ENCODE measurements around the gene MGAT5B. TPM values are rescaled to one million over a fixed set of nuclear protein-coding genes. Genes with fewer than 3 reads are reported as not detected.

MGAT5B gene
- total RNA-seq, 1 experiment from 2014 or later: 1.0 TPM

DNA sequence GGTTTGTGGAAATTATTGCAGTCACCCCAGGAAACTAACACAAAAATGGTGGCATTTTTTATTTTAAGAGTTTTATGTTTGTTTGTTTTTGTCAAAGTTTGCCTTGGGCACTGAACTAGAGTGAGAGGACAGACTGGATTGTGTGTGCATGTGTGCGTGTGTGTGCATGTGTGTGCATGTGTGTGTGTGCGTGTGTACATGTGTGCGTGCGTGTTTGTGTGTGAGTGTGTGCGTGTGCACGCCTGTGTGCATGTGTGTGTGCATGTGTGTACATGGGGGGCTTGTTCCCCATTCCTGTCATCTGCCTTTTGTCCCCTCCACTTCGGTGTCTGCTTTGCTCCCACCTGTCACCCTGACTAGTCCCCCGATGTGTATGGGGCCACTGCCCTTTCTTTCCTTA is 32.5 kb downstream of the MGAT5B start:
- DNase-seq: no peak
- CTCF ChIA-PET: interaction anchor here (0.7 kb wide), 1 partner anchor 29 kb away, joined by 3 read pairs; no protein-coding TSS in a partner anchor
- BruUV-seq (replicated peaks): no TSS peak
- intact Hi-C loops (cut with micrococcal nuclease; ENCODE audit: unreplicated experiment): no loop called here
- Mint-ChIP-seq H3K27me3 (ENCODE audit: unreplicated experiment) (peaks cover 80% of the 10 kb centered on the region), H3K9me3 (ENCODE audit: low read depth, unreplicated experiment) (no peaks in the 10 kb centered on the region), H3K36me3 (ENCODE audit: insufficient read depth, unreplicated experiment) (no peaks in the 10 kb centered on the region), H3K4me3 (ENCODE audit: low read depth, unreplicated experiment) (no peak overlapping the region), H3K4me1 (ENCODE audit: low read depth, unreplicated experiment) (no peaks in the 10 kb centered on the region), H3K27ac (ENCODE audit: unreplicated experiment) (no peak overlapping the region)
- TF ChIP-seq, protein P1, sequence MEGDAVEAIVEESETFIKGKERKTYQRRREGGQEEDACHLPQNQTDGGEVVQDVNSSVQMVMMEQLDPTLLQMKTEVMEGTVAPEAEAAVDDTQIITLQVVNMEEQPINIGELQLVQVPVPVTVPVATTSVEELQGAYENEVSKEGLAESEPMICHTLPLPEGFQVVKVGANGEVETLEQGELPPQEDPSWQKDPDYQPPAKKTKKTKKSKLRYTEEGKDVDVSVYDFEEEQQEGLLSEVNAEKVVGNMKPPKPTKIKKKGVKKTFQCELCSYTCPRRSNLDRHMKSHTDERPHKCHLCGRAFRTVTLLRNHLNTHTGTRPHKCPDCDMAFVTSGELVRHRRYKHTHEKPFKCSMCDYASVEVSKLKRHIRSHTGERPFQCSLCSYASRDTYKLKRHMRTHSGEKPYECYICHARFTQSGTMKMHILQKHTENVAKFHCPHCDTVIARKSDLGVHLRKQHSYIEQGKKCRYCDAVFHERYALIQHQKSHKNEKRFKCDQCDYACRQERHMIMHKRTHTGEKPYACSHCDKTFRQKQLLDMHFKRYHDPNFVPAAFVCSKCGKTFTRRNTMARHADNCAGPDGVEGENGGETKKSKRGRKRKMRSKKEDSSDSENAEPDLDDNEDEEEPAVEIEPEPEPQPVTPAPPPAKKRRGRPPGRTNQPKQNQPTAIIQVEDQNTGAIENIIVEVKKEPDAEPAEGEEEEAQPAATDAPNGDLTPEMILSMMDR (IDR thresholded peaks at IDR 0.05; ENCODE audit: unreplicated experiment): no peak

DNA sequence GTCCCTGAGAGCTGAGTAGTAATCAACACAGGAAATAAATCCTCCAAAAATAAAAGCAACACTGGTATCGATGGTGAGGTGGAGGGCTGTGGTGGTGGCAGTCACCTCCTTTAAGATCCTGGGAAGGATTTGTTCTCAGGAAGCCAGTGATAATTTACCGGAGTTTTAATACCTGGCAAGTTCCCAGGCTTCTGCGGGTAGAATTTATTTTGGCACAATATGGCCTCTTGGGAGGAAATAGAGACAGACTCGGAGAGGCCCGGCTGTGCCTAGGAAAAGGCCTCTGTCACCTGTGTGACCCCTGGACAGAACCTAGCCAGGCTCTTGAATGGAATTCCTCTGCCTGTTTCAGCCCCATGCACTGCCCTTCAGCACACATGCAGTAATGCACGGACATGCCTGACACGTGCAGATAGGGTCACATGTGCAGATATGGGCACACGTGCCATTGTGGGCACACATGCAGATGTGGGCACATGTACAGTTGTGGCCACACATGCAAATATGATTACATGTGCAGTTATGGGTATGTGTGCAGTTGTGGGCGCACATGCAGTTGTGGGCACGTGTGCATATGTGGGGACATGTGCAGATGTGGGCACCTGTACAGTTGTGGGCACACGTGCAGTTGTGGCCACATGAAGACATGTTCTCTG is 33.5 kb downstream of the MGAT5B start:
- Mint-ChIP-seq H3K4me1 (ENCODE audit: low read depth, unreplicated experiment) (no peaks in the 10 kb centered on the region), H3K27ac (ENCODE audit: unreplicated experiment) (no peak overlapping the region), H3K36me3 (ENCODE audit: insufficient read depth, unreplicated experiment) (no peaks in the 10 kb centered on the region), H3K4me3 (ENCODE audit: low read depth, unreplicated experiment) (no peak overlapping the region), H3K9me3 (ENCODE audit: low read depth, unreplicated experiment) (no peaks in the 10 kb centered on the region), H3K27me3 (ENCODE audit: unreplicated experiment) (peaks cover 87% of the 10 kb centered on the region)
- TF ChIP-seq, protein P1 (IDR thresholded peaks at IDR 0.05; ENCODE audit: unreplicated experiment): no peak
- no peak for DNase-seq
- no TSS peak for BruUV-seq (replicated peaks)
- intact Hi-C loops (cut with micrococcal nuclease; ENCODE audit: unreplicated experiment): no loop called here
- CTCF ChIA-PET: no interaction called here

DNA sequence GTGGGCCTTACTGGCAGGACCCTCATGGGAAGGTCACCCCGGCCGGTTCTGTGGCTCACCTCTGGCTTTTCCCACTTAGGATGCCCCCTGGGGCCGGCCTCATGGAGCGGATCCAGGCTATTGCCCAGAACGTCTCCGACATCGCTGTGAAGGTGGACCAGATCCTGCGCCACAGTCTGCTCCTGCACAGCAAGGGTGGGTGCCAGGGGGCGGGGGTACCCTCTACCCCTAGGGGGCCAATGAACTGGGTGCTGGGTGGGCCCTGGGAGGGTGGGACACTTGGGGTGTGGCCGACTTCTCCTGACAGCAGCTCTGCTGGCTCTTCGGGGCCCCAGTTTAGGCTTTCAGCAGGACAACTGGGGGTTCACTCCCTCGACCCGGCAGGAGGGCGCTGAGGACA is 34.3 kb downstream of the MGAT5B start:
- intact Hi-C loops (cut with micrococcal nuclease; ENCODE audit: unreplicated experiment): no loop called here
- no peak overlapping the region for H3K27ac Mint-ChIP-seq (ENCODE audit: unreplicated experiment)

DNA sequence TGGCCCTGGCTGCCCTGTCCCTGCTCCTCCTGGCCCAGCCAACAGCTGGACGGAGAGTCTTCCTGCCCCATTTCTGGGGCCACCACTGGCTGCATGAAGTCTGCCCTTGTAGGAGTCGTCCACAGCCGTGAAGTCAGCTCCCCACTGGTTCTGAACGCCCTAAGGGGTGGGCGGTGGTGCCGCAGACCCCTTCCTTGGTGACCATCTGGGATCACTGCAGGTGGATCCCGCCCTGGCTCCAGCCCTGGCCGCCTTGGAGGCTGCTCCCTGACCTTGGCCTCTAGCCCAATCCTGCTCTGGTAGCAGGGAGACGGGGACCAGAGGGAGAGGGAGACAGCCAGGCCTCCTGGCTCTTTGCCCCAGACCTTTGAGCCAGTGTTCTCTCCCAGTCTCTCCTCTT is 35.4 kb downstream of the MGAT5B start:
- Mint-ChIP-seq H3K27me3 (ENCODE audit: unreplicated experiment) (peaks cover 80% of the 10 kb centered on the region), H3K4me1 (ENCODE audit: low read depth, unreplicated experiment) (no peaks in the 10 kb centered on the region), H3K4me3 (ENCODE audit: low read depth, unreplicated experiment) (no peak overlapping the region), H3K27ac (ENCODE audit: unreplicated experiment) (no peak overlapping the region), H3K9me3 (ENCODE audit: low read depth, unreplicated experiment) (no peaks in the 10 kb centered on the region), H3K36me3 (ENCODE audit: insufficient read depth, unreplicated experiment) (no peaks in the 10 kb centered on the region)
- TF ChIP-seq, protein P1 (IDR thresholded peaks at IDR 0.05; ENCODE audit: unreplicated experiment): no peak
- intact Hi-C loops (cut with micrococcal nuclease; ENCODE audit: unreplicated experiment): no loop called here
- BruUV-seq (replicated peaks): no TSS peak
- CTCF ChIA-PET: no interaction called here
- DNase-seq: no peak

More for the DNA sequence above, 34.3 kb downstream of the MGAT5B start:
- DNase-seq: no peak
- Mint-ChIP-seq H3K4me1 (ENCODE audit: low read depth, unreplicated experiment) (no peaks in the 10 kb centered on the region), H3K9me3 (ENCODE audit: low read depth, unreplicated experiment) (no peaks in the 10 kb centered on the region), H3K4me3 (ENCODE audit: low read depth, unreplicated experiment) (no peak overlapping the region), H3K27me3 (ENCODE audit: unreplicated experiment) (peaks cover 87% of the 10 kb centered on the region), H3K36me3 (ENCODE audit: insufficient read depth, unreplicated experiment) (no peaks in the 10 kb centered on the region)
- BruUV-seq (replicated peaks): no TSS peak
- TF ChIP-seq, protein P1 (IDR thresholded peaks at IDR 0.05; ENCODE audit: unreplicated experiment): no peak
- CTCF ChIA-PET: no interaction called here

Measured in Calu3 (cell line).